NCI-H226 (cell line): ENCODE measurements around the gene CAPN12.

Experiments
- DNase-seq: peaks from one replicate; pipeline ENCODE4 v3.0.0-alpha.2; 2015

The CAPN12 gene

GRCh38 chr19:38737921-38738737, 6.1 kb downstream of the CAPN12 start:
- DNase-seq: no peak

- DNase-seq: no peak
These were observed 6.9 kb downstream of the CAPN12 start for GRCh38 chr19:38737281-38737865.

GRCh38 chr19:38736413-38737280, 7.6 kb downstream of the CAPN12 start:
- DNase-seq: no peak

- DNase-seq: peak; percentile 52
These were observed 8.2 kb downstream of the CAPN12 start for GRCh38 chr19:38736036-38736412.

- no peak for DNase-seq
These were observed 9.0 kb downstream of the CAPN12 start for GRCh38 chr19:38735257-38735686.

GRCh38 chr19:38734426-38735256, 9.6 kb downstream of the CAPN12 start:
- no peak for DNase-seq

- no peak for DNase-seq
These were observed 10.2 kb downstream of the CAPN12 start for GRCh38 chr19:38734176-38734425.

- no peak for DNase-seq
These were observed 10.6 kb downstream of the CAPN12 start for GRCh38 chr19:38733493-38734175.

- DNase-seq: no peak
These were observed 11.1 kb downstream of the CAPN12 start for GRCh38 chr19:38733241-38733492.

GRCh38 chr19:38731654-38732301, 12.5 kb downstream of the CAPN12 start:
- DNase-seq: no peak

- DNase-seq: no peak
These were observed 13.3 kb downstream of the CAPN12 start for GRCh38 chr19:38730731-38731589.

- no peak for DNase-seq
These were observed 13.9 kb downstream of the CAPN12 start for GRCh38 chr19:38730470-38730730.

GRCh38 chr19:38729653-38730469, 14.4 kb downstream of the CAPN12 start:
- no peak for DNase-seq

GRCh38 chr19:38728752-38729541, 15.3 kb downstream of the CAPN12 start:
- DNase-seq: no peak

GRCh38 chr19:38727868-38728660, 16.2 kb downstream of the CAPN12 start:
- DNase-seq: peak; percentile 86

- no peak for DNase-seq
These were observed 16.9 kb downstream of the CAPN12 start for GRCh38 chr19:38727306-38727867.

- no peak for DNase-seq
These were observed 17.4 kb downstream of the CAPN12 start for GRCh38 chr19:38726761-38727301.

- no peak for DNase-seq
These were observed 18.0 kb downstream of the CAPN12 start for GRCh38 chr19:38726284-38726673.
